Measurements from ENCODE around the gene L1CAM.

The L1CAM gene

DNA sequence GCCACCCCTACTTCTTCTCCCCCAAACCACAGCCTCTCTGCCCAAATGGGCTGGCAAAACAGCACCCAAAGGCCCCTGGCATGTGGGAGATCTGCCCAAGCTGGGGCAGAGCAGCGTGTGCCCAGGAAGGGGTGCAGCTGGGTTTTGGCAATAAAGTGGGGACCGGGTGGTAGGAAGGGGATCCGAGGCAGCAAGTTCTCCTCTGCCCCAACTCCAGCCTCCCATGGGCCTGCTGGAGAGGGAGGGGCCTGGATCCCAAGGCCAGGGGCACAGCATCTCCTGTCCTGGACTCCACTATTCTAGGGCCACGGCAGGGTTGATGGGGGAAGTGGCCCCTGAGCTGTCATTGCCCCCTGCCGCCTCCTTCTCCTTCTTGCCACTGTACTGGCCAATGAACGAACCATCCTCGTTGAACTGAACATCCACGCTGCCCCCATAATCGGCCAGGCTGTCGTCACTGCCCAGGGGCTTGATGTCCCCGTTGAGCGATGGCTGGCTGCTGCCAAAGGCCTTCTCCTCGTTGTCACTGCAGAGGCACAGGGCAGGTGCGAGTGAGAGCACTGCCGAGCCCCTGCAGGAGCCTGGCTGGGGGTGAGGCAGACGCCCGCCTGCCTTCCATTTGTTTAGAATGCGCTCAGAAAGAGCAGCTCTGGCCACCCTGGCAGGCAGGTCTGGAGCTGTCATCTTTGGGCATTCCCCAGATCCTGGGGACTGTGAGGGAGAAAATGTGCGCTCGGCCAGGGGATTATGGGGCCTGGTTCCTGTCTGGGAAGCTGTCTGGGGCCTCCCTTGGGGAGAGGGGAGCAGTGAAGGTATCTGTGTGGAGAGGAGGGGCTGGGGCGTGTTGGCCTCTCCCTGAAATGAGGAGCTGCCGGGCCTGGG lies 23.4 kb downstream of the L1CAM start:
- no peak for DNase-seq (ENCODE audit: low spot score)

DNA sequence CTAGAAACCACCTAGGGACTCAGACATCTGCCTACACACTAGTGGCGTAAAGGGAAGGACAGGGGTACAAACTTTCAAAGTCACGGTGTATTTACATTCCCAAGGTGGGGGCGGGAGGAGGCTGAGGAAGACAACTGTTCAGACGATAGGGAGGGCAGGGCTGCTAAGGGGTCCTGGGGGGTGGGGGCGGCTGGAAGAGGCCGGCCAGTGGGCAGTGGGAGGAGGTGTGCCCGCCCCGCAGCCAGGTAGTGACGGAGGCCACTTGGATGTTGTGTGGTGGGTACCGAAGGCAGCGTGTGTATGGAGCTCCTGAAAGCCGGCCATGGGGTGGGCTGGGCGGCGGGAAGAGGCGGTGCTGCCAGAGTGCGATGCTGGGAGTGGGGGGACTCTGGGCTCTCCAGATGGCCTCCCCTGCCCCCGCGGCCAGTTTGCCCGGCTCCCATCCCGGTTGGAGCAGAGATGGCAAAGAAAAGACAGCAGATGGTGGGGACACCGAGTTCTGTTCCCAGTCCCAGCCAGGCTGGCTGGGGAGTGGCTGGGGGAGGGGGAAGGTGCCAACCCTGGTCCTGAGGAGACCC lies 24.2 kb downstream of the L1CAM start:
- no peak for DNase-seq (ENCODE audit: low spot score)

DNA sequence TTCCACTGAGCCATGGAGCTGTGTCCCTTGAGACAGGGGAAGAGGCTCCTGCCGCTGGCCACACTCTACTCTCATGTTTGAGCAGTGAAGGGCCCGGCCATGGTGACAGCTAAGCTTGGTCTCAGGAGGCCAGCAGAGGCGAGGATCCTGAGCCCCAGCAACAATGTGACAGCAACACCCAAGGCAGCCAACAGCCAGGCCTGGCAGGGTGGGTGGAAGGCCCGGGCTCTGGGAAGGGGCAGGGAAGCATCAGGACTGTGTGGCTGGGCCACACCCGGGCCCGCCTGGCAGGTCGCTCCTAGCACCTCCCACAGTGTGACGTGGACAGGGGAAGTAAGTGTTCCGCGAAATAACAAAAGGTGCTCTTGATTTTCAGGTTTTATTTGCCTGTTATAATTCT lies 24.8 kb downstream of the L1CAM start:
- DNase-seq (ENCODE audit: low spot score): no peak

DNA sequence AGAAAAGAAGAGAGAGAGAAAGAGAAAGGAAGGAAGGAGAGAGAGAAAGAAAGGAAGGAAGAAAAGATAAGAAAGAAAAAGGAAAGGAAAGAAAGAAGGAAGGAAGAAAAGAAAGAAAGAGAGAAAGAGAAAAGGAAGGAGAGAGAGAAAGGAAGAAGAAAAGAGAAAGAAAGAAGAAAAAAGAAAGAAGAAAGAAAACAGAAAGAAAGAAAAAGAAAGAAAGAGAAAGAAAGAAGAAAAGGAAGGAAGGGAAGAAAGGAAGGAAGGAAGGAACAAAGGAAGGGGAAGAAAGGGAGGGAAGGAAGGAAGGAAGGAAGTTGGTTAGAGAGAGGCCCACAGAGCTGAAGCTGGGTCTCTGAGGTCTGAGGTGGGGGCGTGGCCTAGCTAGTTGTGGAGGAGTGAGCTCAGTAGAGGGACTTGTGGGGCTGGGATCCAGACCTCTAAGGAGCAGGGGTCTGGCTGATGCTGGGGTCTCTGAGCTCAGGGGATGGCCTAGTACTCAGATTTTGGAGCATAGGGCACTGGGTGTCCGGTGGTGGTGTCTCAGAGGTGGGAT lies 28.5 kb downstream of the L1CAM start:
- no peak for DNase-seq (ENCODE audit: low spot score)

DNA sequence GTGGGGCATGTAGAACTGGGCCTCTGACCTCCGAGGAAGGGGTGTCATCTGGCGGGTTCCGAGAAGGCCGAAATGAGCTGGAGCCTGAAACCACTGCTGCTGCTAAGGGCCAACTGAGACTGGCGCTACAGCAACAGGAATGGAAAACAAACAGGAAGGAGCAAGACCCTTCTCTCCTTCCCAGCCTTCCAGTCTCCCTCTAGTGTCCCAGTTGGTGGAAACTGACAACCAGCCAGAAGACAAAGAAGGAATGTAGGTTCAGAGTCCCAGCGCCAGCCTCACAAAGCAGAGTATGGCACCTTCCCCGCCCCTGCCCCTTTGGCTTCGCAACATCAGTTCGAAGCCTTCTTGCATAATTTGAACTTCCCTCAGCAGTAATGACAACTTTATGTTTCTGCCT lies 31.3 kb downstream of the L1CAM start:
- DNase-seq (ENCODE audit: low spot score): no peak

DNA sequence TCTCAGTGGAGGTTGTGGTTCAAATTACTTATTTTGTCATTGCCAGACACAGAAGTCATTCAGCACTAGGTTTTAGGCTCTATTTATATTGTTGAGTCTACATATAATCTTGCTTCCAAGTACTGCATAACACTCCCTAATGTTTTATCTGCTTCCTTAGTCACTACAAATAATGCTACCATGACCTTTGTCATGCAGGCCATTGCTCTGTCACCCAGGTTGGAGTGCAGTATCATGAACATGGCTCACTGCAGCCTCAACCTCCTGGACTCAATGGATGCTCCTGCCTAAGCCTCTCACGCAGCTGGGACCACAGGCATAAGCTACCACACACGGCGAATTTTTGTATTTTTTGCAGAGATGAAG lies 32.1 kb downstream of the L1CAM start:
- DNase-seq (ENCODE audit: low spot score): no peak

DNA sequence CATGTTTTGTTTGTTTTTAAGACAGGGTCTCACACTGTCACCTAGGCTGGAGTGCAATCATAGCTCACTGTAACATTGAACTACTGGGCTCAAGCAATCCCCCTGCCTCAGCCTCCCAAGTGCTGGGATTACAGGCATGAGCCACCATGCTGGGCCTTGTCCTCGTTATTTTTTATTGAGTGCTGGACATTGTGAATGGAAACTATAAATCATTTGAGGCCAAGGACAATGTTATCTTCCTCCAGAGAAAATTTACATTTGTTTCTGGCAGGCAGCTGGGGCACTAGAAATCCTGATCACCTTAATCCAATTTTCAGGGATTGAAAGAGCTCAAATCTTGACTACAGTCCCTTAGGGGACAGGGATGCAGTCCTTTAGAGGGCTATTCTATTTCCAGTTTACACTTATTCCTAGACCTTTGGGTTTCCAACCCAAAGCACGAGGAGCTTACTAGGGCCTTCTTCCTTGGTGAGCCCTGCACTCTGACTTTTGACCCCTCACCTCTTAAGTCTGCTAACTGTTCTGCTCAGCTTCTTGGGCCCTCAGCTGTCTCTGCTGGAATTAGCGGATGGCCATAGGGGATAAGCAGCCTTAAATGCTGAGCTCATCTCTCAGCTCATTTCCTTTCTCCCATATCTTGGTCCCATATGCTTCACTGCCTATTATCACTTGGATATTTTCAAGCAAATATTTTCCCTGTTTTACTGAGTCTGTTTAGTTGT lies 32.6 kb downstream of the L1CAM start:
- DNase-seq (ENCODE audit: low spot score): no peak

DNA sequence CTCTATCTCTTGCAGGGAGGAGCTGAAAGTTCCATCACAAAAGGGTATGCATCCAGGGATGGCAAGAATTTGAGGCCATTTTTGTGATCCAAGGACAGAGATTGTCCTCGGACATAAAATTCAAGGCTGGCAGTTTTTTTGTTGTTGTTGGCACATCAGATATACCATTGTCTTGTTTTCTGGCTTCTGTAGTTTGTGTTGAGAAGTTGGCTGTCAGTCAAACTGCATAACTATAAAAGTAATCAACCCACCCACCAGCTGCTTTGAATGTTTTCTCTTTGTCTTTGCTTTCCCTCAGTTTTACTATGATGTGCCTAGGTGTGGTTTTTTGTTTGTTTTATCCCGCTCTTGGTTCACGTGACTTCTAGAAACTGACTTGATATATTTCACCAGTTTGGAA lies 34.0 kb downstream of the L1CAM start:
- DNase-seq (ENCODE audit: low spot score): no peak

DNA sequence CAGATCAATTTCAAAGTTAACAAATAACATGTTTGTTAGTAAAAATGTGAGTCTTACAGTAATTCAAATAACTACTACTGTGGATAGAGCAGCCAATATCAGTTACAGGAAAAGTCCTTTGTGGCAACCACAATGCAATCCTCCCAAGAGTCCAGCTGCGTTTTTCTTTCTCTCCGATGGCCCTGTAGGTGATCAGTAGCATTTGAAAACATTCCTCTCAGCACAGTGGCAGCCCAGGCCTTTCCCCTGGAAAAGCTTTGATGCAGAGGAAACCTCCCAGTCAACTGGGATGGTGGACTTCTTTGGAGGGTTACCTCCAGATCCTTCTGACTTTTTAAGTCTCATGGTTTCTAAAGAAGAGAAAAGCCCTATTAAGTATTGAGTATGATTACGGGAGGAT lies 37.6 kb downstream of the L1CAM start:
- DNase-seq (ENCODE audit: low spot score): no peak

DNA sequence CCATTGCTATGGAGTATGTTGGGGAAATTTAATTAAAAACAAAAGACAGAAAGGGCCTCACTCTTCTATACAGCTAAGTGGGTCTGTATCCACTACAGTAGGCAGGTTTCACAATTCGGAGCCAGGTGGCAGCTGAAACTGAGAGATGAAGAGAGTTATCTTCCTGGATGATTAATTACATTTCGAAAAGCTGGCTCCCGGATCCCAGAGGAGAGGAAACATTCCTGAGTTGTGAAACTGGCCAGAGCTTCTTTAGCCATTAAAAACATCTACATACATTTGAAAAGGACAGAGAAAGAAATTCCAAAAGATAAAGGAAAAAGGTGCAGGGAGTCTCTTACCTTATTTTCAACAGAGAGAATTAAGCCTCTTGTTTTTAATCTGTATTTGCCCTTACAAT lies 40.1 kb downstream of the L1CAM start:
- no peak for DNase-seq (ENCODE audit: low spot score)

DNA sequence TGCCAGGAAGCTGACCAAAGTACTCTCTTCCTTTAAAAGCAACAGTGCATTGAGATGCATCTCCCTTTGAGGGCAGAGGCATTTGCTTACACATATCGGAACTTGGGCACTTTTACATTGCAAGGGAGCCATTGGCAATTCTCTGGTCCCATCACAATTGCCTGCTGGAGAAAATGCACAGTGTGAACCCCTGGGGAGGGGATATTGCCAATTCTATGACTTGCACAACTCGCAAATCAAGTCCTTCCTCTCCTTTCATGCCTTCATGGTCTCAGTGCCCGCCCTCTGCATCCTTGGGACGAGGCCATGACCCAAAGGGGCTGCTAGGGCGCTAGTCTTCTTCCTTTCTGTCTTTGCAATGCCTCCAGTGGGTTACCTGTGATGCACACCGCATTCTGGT lies 40.8 kb downstream of the L1CAM start:
- no peak for DNase-seq (ENCODE audit: low spot score)

DNA sequence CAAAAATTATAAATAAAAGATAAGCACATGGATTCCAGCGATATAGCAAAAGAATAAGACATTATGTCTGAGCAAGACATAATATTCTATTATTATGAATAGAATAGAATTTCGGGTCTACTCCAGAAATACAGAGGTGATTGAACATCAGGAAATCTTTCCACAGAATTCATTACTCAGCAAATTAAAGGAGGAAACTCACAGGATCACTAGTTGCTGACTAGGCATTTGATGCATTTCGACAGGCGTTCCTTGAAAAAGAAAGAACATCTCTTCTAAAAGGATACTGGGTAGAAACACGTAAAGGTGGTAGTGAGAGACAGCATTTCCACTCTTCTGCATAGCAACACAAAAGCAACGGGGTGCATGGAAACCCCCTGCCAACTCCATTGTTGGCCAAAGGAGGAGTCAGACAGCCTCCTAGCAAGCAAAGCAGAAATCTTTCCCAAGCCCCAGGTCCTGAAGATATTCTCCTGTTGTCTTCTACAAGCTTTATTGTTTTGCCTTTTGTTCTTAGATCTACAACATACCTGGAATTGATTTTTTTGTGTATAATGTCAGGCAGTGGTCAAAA lies 41.4 kb downstream of the L1CAM start:
- DNase-seq (ENCODE audit: low spot score): no peak

DNA sequence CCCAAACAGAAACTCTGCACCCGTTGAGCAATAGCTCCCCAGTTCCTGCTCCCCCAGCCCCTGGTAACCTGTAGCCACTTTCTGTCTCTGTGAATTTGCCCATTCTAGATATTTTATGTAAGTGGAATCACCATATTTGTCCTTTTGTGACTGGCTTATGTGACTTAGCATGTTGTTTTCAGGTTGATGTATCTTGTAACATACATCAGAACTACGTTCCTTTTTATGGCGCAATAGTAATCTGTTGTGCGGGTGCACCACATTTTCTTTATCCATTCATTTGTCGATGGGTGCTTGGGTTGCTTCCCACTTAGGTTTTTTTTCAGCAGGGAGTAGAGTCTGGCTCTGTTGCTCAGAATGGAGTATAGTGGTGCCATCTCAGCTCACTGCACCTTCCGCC lies 49.1 kb downstream of the L1CAM start:
- DNase-seq (ENCODE audit: low spot score): no peak

DNA sequence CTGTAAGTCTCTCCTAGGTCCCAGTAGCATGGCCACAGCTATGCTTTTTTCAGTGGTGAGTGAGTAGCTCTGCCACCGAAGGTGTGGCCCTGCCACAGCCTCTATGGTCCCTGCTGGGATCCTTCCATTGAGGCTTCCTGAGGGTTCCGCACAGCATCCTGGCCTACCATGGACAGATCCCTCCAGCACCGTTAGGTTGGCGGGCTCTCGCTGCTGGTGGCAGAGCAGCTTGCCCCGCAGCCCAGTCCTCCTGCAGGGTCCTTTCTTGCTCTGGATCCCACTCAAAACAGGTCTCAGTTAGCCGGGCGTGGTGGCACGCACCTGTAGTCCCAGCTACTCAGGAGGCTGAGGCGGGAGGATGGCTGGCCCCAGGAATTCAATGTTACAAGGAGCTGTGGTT lies 53.2 kb downstream of the L1CAM start:
- no peak for DNase-seq (ENCODE audit: low spot score)

DNA sequence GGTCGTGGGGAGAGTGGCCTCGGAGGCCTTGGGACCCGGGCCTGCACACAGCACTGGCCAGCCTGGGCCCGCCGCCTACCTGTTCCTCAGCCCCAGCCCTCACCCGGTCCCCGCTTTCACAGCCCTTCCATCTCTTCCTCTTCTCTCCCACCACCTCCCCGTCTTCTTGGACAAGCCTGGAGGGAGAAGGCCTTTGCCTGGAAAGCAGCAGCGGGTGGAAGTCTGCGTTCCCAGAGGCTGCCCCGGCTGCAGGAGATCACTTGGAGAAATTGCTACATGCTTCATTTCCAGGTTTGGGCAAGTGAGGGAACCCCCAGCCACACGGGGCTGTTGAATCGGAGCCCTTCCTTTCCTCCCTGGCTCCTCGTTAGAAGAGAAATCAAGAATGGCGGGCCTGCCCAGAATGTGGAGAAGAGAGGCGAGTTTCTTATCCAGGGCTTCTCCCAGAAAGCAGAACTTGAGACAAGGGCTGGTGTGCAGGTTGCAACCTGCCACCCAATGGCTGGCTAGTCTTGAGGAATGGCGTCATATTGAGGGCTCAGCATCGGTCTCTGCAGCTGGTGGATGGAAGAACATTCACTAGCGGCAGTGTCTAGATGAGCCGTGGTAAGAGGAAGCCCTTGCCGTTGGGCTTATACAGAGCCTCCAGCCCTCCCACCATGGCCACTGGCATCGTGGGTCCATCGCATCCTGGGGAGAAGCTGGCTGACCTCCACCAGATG lies 54.4 kb downstream of the L1CAM start:
- DNase-seq (ENCODE audit: low spot score): no peak

DNA sequence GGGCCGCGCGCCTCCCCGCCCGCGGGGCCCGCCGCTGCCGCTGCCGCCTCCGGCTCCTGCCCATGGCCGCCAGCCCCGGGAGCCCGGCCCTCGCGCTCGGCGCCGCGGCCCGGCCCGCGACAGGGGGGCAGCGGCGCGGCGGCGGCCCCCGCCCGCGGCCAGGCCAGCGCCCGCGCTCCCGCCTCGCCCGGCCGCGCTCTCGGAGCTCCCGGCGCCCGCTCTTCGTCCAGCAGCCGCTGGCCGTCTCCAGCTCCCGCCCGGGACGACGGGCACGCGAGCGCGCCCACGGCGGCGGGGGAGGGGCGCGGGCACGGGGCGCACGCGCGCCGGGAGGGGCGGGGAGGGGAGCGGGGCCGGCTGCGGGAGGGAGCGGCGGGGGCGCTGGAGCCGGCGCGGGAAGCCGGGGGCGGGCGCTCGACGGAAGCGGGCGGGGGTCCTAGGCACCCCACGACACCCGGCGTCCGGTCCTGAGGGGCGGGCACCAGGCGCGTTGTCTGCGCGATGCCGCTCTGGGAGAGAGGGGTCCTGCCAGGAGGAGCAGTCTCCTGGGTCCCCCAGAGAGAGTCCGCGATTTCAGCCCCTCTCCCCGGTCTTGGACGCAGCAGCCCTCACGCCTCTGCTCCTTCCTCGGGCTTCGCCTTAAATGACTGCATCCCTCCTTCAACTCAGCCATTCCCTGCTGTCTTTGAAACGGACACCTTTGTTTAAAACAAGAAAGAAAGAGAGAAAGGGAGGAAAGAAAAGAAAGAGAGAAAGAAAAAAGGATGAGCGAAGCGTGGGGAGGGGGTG lies 55.1 kb downstream of the L1CAM start:
- DNase-seq (ENCODE audit: low spot score): no peak

DNA sequence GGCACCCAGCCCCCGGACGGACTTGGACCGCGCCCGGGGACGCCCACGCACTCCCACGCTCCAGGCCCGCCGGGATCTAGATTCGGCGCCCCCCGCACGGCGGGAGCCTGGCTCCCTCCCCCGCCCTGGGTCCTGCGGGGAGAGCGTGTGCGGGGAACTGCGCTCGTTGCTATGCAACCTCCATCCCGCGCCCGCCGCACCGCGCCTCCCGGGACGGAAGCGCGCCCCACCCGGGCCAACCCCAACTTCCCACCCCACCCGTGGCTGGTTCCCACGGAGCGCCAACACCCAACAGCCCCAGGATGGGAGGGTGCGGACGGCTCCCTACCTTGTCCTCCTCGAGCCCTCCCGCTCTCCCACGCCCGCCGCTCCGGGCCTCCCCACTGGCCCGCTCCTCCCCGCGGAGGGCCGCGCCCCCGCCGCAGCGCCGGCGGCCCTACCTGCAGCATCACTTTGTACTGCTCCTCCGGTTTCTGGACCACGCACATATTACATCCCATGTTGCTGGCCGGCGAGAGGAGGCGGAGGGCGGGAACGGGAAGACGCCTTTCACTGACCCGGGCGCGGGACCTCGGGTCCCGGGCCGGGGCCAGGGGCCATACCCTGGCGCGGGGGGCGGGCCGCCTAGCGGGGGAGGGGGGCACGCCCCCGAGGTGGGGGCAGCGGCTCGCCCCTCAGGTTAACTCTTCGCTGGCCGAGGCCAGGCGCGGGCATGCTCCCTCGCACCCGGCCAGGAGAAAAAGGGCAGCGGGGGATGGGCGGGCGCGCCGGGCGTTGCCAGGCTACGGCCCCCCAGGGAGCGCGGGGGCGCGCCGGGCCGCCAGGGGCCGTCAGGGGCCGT lies 56.0 kb downstream of the L1CAM start, which contains the start of gene PDZD4:
Gene PDZD4, minus strand, starts transcription at position 746 of the 841 bp plus-strand sequence. Its CDS starts 246 bp downstream, at position 500.
- no peak for DNase-seq (ENCODE audit: low spot score)

DNA sequence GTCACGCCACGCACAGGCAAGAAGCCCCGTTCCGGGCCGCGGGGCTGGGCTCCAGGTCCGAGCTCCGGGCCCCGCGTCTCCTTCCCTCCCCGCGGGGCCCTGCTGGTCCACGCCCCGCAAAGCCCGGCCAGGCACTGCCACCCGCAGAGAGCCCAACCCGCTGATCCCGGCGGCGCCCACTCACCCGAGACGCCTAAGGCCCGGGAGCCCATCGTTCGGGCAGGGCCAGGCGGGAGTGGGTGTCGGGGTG lies 56.5 kb downstream of the L1CAM start:
- no peak for DNase-seq (ENCODE audit: low spot score)

DNA sequence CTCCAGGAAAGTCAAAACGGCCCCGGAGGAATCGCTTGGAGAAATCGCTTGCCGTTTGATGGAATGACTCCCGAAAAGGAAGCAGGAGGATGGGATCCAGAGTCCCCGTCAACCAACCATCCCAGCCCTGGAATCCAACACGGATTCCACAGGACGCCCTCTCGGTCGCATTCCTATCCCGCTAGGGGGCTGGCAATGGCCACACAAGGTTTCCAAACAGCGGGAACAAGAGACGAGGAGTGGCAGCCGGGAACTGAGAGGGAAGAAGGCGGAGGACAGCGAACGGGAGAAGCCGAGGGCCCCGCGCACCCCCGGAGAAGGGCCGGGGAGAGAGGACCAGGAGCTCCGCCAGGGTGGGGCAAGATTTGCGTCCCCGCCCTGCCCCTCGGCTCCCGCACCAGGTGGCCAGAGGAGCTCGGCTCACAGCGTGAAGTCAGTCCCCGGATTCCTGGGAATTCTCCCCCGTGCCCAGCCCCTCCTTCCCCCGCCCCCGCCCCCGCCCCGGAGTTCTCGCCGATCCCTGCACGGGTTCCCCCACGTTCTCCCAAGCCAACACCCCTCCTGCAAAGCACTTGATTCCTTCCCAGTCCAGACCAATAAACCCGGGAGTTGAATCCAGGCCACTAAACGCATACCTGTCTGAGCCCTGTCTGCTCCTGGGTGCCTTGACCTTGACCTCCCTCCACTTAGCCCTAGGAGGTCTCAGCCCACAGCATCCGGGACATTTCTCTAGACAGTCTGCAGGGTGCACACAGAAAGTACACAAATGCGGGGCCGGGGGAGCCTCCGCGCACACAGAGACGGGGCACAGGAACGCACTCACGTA lies 57.0 kb downstream of the L1CAM start:
- no peak for DNase-seq (ENCODE audit: low spot score)

All from CD4-positive, alpha-beta T cell treated with Interleukin-6 at 100 ng/mL for 8 hours (primary cell).